ENCODE measurements around the gene PGK2.

GRCh38 chr6:49826743-49827406 is 39.8 kb upstream of the PGK2 start:
- TF ChIP-seq POLR2AphosphoS5 (IDR thresholded peaks at IDR 0.05; ENCODE audit: low read depth, low read length) (no peak), POLR2A (IDR thresholded peaks at IDR 0.05; ENCODE audit: low read depth, low read length) (no peak), TAF1 (IDR thresholded peaks at IDR 0.05; ENCODE audit: low read depth, low read length) (no peak)
